Activated T-helper 17 cell treated with anti-CD3 and anti-CD28 coated beads, Interleukin-2, amount 50 U/mL, for 72 hours (primary cell): ENCODE results near the gene TRIM39. TPM values are rescaled to one million over a fixed set of nuclear protein-coding genes. Genes with fewer than 3 reads are reported as not detected.

Experiments
- ATAC-seq: fragments of 150-1000 bp; cut with Tn5 transposase; replicated peaks from 2 replicates; pipeline ENCODE4 v1.10.0; 2021; ENCODE audit warnings: mild to moderate bottlenecking, moderate library complexity
- H3K27ac Mint-ChIP-seq: one replicate; pipeline ENCODE4 v1.8.0; 2022; ENCODE audit warnings: mixed read lengths
- H3K27me3 Mint-ChIP-seq: one replicate; pipeline ENCODE4 v1.8.0; 2022; ENCODE audit warnings: mixed read lengths
- H3K36me3 Mint-ChIP-seq: one replicate; pipeline ENCODE4 v1.8.0; 2022; ENCODE audit warnings: low read depth, mild to moderate bottlenecking, mixed read lengths
- H3K4me1 Mint-ChIP-seq: one replicate; pipeline ENCODE4 v1.8.0; 2022; ENCODE audit warnings: mixed read lengths
- H3K4me3 Mint-ChIP-seq: one replicate; pipeline ENCODE4 v1.8.0; 2022; ENCODE audit warnings: mild to moderate bottlenecking, mixed read lengths
- H3K9me3 Mint-ChIP-seq: one replicate; pipeline ENCODE4 v1.8.0; 2022; ENCODE audit warnings: mixed read lengths
- total RNA-seq, 2 donors: library from RNA; stranded (reverse); gene quantifications; one replicate each; pipeline ENCODE4 v1.2.3, GENCODE V29; 2022

Gene TRIM39
- total RNA-seq, 2 donors from 2014 or later, result 12.4 to 16.1 TPM

GRCh38 chr6:30321692-30322388, 4.9 kb upstream of the TRIM39 start:
- no peak for ATAC-seq
- H3K4me3 Mint-ChIP-seq, result peak overlapping the region; percentile 90
- H3K27me3 Mint-ChIP-seq, result no peaks in the 10 kb centered on the region
- H3K27ac Mint-ChIP-seq, result peak overlapping the region; percentile 31
- H3K4me1 Mint-ChIP-seq, result peaks cover 52% of the 10 kb centered on the region
- no peaks in the 10 kb centered on the region for H3K9me3 Mint-ChIP-seq
- H3K36me3 Mint-ChIP-seq, result peaks cover 83% of the 10 kb centered on the region

- peaks cover 53% of the 10 kb centered on the region for H3K4me1 Mint-ChIP-seq
- H3K27me3 Mint-ChIP-seq, result no peaks in the 10 kb centered on the region
- peak overlapping the region; percentile 31 for H3K27ac Mint-ChIP-seq
- no peaks in the 10 kb centered on the region for H3K9me3 Mint-ChIP-seq
- H3K4me3 Mint-ChIP-seq, result peak overlapping the region; percentile 90
- ATAC-seq, result peak; percentile 31
- peaks cover 83% of the 10 kb centered on the region for H3K36me3 Mint-ChIP-seq
These were observed 3.9 kb upstream of the TRIM39 start for GRCh38 chr6:30322527-30323501.

- H3K36me3 Mint-ChIP-seq, result peaks cover 77% of the 10 kb centered on the region
- no peak overlapping the region for H3K27ac Mint-ChIP-seq
These were observed 2.9 kb upstream of the TRIM39 start for GRCh38 chr6:30323806-30324205.

GRCh38 chr6:30325150-30325872, 1.4 kb upstream of the TRIM39 start:
- H3K4me1 Mint-ChIP-seq, result peaks cover 49% of the 10 kb centered on the region
- no peaks in the 10 kb centered on the region for H3K9me3 Mint-ChIP-seq
- H3K36me3 Mint-ChIP-seq, result peaks cover 81% of the 10 kb centered on the region
- H3K27ac Mint-ChIP-seq, result peak overlapping the region; percentile 91
- H3K27me3 Mint-ChIP-seq, result no peaks in the 10 kb centered on the region
- ATAC-seq, result peak; percentile 69
- H3K4me3 Mint-ChIP-seq, result peak overlapping the region; percentile 90

More at GRCh38 chr6:30323806-30324205, 2.9 kb upstream of the TRIM39 start:
- no peaks in the 10 kb centered on the region for H3K9me3 Mint-ChIP-seq
- no peaks in the 10 kb centered on the region for H3K27me3 Mint-ChIP-seq
- no peak for ATAC-seq
- H3K4me3 Mint-ChIP-seq, result peak overlapping the region; percentile 90
- H3K4me1 Mint-ChIP-seq, result peaks cover 50% of the 10 kb centered on the region

GRCh38 chr6:30325873-30326525, 728 bp upstream of the TRIM39 start:
- H3K4me3 Mint-ChIP-seq, result peak overlapping the region; percentile 90
- H3K36me3 Mint-ChIP-seq, result peaks cover 79% of the 10 kb centered on the region
- H3K9me3 Mint-ChIP-seq, result no peaks in the 10 kb centered on the region
- H3K27ac Mint-ChIP-seq, result peak overlapping the region; percentile 91
- ATAC-seq, result peak; percentile 61
- peaks cover 44% of the 10 kb centered on the region for H3K4me1 Mint-ChIP-seq
- no peaks in the 10 kb centered on the region for H3K27me3 Mint-ChIP-seq

- H3K9me3 Mint-ChIP-seq, result no peaks in the 10 kb centered on the region
- H3K4me3 Mint-ChIP-seq, result peak overlapping the region; percentile 90
- no peak for ATAC-seq
- peaks cover 37% of the 10 kb centered on the region for H3K4me1 Mint-ChIP-seq
- H3K27me3 Mint-ChIP-seq, result no peaks in the 10 kb centered on the region
- H3K36me3 Mint-ChIP-seq, result peaks cover 80% of the 10 kb centered on the region
- H3K27ac Mint-ChIP-seq, result peak overlapping the region; percentile 91
These were observed 562 bp downstream of the TRIM39 start for GRCh38 chr6:30327232-30327746.

GRCh38 chr6:30328397-30328796, 1.7 kb downstream of the TRIM39 start:
- Mint-ChIP-seq H3K27me3 (no peaks in the 10 kb centered on the region), H3K27ac (no peak overlapping the region), H3K9me3 (no peaks in the 10 kb centered on the region), H3K4me3 (peak overlapping the region; percentile 90), H3K36me3 (peaks cover 84% of the 10 kb centered on the region), H3K4me1 (peaks cover 33% of the 10 kb centered on the region)
- no peak for ATAC-seq

- no peaks in the 10 kb centered on the region for H3K9me3 Mint-ChIP-seq
These were observed 2.6 kb downstream of the TRIM39 start for GRCh38 chr6:30329331-30329730.

GRCh38 chr6:30331981-30332380, 5.3 kb downstream of the TRIM39 start:
- Mint-ChIP-seq H3K36me3 (peaks cover 91% of the 10 kb centered on the region), H3K4me1 (peaks cover 17% of the 10 kb centered on the region), H3K27me3 (no peaks in the 10 kb centered on the region), H3K27ac (no peak overlapping the region), H3K4me3 (no peak overlapping the region), H3K9me3 (no peaks in the 10 kb centered on the region)
- ATAC-seq, result no peak

More at GRCh38 chr6:30329331-30329730, 2.6 kb downstream of the TRIM39 start:
- H3K4me3 Mint-ChIP-seq, result no peak overlapping the region
- peaks cover 91% of the 10 kb centered on the region for H3K36me3 Mint-ChIP-seq
- H3K4me1 Mint-ChIP-seq, result peaks cover 29% of the 10 kb centered on the region
- ATAC-seq, result no peak
- no peak overlapping the region for H3K27ac Mint-ChIP-seq
- no peaks in the 10 kb centered on the region for H3K27me3 Mint-ChIP-seq

GRCh38 chr6:30334075-30334783, 7.5 kb downstream of the TRIM39 start:
- no peak overlapping the region for H3K4me3 Mint-ChIP-seq
- H3K36me3 Mint-ChIP-seq, result peaks cover 98% of the 10 kb centered on the region

GRCh38 chr6:30340589-30341054, 13.9 kb downstream of the TRIM39 start:
- H3K27ac Mint-ChIP-seq, result no peak overlapping the region
- H3K4me3 Mint-ChIP-seq, result no peak overlapping the region
- ATAC-seq, result peak; percentile 45
- peaks cover 73% of the 10 kb centered on the region for H3K36me3 Mint-ChIP-seq
- peaks cover 12% of the 10 kb centered on the region for H3K4me1 Mint-ChIP-seq
- H3K9me3 Mint-ChIP-seq, result no peaks in the 10 kb centered on the region
- no peaks in the 10 kb centered on the region for H3K27me3 Mint-ChIP-seq

More at GRCh38 chr6:30334075-30334783, 7.5 kb downstream of the TRIM39 start:
- ATAC-seq, result no peak
- Mint-ChIP-seq H3K27me3 (no peaks in the 10 kb centered on the region), H3K27ac (no peak overlapping the region), H3K9me3 (no peaks in the 10 kb centered on the region), H3K4me1 (peaks cover 6% of the 10 kb centered on the region)

GRCh38 chr6:30341218-30341617, 14.5 kb downstream of the TRIM39 start:
- peaks cover 17% of the 10 kb centered on the region for H3K4me1 Mint-ChIP-seq
- no peaks in the 10 kb centered on the region for H3K9me3 Mint-ChIP-seq
- H3K27me3 Mint-ChIP-seq, result no peaks in the 10 kb centered on the region
- H3K27ac Mint-ChIP-seq, result no peak overlapping the region
- no peak overlapping the region for H3K4me3 Mint-ChIP-seq
- no peak for ATAC-seq
- peaks cover 73% of the 10 kb centered on the region for H3K36me3 Mint-ChIP-seq

GRCh38 chr6:30341728-30342127, 15.0 kb downstream of the TRIM39 start:
- H3K27me3 Mint-ChIP-seq, result no peaks in the 10 kb centered on the region
- peaks cover 73% of the 10 kb centered on the region for H3K36me3 Mint-ChIP-seq
- H3K9me3 Mint-ChIP-seq, result no peaks in the 10 kb centered on the region
- peaks cover 17% of the 10 kb centered on the region for H3K4me1 Mint-ChIP-seq
- no peak overlapping the region for H3K27ac Mint-ChIP-seq
- no peak overlapping the region for H3K4me3 Mint-ChIP-seq
- no peak for ATAC-seq
